ENCODE data around the gene KRTAP5-5.
"Not testable (repeated sequence)": the region's sequence is repeated elsewhere in the genome, so short reads cannot be mapped to it uniquely, and the experiment has no call there.

Gene KRTAP5-5

GRCh38 chr11:1668911-1669473 is 39.4 kb downstream of the KRTAP5-5 start:
- Histone ChIP-seq H3K27me3 (ENCODE audit: control insufficient read depth, insufficient read depth, low read length, poor library complexity, severe bottlenecking) (no peaks in the 10 kb centered on the region), H3K27ac (ENCODE audit: insufficient read depth, low read depth, low read length, poor library complexity, severe bottlenecking) (no peak overlapping the region), H3K36me3 (ENCODE audit: control insufficient read depth, insufficient read depth, low read length) (no peaks in the 10 kb centered on the region), H3K9me3 (ENCODE audit: control insufficient read depth, low read length) (no peaks in the 10 kb centered on the region), H3K4me1 (ENCODE audit: control insufficient read depth, insufficient read depth, low read length) (peaks cover 11% of the 10 kb centered on the region), H3K4me3 (ENCODE audit: insufficient read depth, low read depth, low read length) (no peak overlapping the region)
- 90 to 91% methylated on average over 13 of the region's 13 CpGs for WGBS, 2 experiments

GRCh38 chr11:1669546-1670218 is 40.1 kb downstream of the KRTAP5-5 start:
- no peak overlapping the region for H3K4me3 ChIP-seq (ENCODE audit: insufficient read depth, low read depth, low read length)
- WGBS, 2 experiments, result 87 to 89% methylated on average over 21 of the region's 21 CpGs
- peaks cover 13% of the 10 kb centered on the region for H3K4me1 ChIP-seq (ENCODE audit: control insufficient read depth, insufficient read depth, low read length)
- H3K36me3 ChIP-seq (ENCODE audit: control insufficient read depth, insufficient read depth, low read length), result no peaks in the 10 kb centered on the region
- no peak overlapping the region for H3K27ac ChIP-seq (ENCODE audit: insufficient read depth, low read depth, low read length, poor library complexity, severe bottlenecking)
- H3K9me3 ChIP-seq (ENCODE audit: control insufficient read depth, low read length), result no peaks in the 10 kb centered on the region
- H3K27me3 ChIP-seq (ENCODE audit: control insufficient read depth, insufficient read depth, low read length, poor library complexity, severe bottlenecking), result no peaks in the 10 kb centered on the region

GRCh38 chr11:1670457-1670856 is 40.9 kb downstream of the KRTAP5-5 start:
- peaks cover 13% of the 10 kb centered on the region for H3K4me1 ChIP-seq (ENCODE audit: control insufficient read depth, insufficient read depth, low read length)
- not testable (repeated sequence) for H3K36me3 ChIP-seq (ENCODE audit: control insufficient read depth, insufficient read depth, low read length); H3K4me3 ChIP-seq (ENCODE audit: insufficient read depth, low read depth, low read length); H3K9me3 ChIP-seq (ENCODE audit: control insufficient read depth, low read length); H3K27ac ChIP-seq (ENCODE audit: insufficient read depth, low read depth, low read length, poor library complexity, severe bottlenecking); H3K27me3 ChIP-seq (ENCODE audit: control insufficient read depth, insufficient read depth, low read length, poor library complexity, severe bottlenecking)
- 93 to 96% methylated on average over 1 of the region's 1 CpG for WGBS, 2 experiments

DNA sequence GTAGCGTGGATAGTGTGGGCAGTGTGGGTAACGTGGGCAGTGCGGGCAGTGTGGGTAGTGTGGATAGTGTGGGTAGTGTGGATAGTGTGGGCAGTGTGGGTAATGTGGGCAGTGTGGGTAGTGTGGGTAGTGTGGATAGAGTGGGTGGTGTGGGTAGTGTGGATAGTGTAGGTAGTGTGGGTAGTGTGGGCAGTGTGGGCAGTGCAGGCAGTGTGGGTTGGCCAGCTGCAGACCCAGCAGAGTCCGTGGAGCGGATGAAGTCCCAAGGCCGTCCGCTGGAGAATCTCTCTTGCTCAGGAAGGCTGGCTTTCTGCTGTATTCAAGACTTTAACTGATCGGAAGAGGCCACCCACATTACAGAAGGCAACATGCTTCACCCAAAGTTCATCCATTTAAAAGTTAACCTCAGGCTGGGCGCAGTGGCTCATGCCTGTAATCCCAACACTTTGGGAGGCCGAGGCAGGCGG is 41.4 kb downstream of the KRTAP5-5 start:
- H3K36me3 ChIP-seq (ENCODE audit: control insufficient read depth, insufficient read depth, low read length), result no peaks in the 10 kb centered on the region
- peaks cover 13% of the 10 kb centered on the region for H3K4me1 ChIP-seq (ENCODE audit: control insufficient read depth, insufficient read depth, low read length)
- 90 to 94% methylated on average over 11 of the region's 11 CpGs for WGBS, 2 experiments
- no peak overlapping the region for H3K27ac ChIP-seq (ENCODE audit: insufficient read depth, low read depth, low read length, poor library complexity, severe bottlenecking)
- no peak overlapping the region for H3K4me3 ChIP-seq (ENCODE audit: insufficient read depth, low read depth, low read length)
- no peaks in the 10 kb centered on the region for H3K9me3 ChIP-seq (ENCODE audit: control insufficient read depth, low read length)
- no peaks in the 10 kb centered on the region for H3K27me3 ChIP-seq (ENCODE audit: control insufficient read depth, insufficient read depth, low read length, poor library complexity, severe bottlenecking)

DNA sequence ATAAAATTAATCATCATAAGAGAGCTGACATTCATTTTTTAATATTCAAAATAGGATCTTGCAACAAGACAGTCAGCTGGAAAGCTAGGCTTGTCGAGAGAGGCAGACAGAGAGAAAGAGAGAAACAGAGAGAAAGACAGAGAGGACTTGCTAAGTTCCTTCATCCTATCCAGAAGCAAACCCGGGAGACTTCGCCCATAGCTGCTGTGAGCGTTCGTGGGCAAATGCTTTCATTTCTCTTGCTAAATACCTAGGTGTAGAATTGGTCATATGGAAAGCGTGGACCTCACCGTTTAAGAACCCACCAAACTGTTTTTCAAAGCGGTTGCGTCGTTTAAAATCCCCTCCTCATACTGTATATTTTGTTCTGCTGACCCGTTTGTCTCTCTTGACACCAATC is 42.1 kb downstream of the KRTAP5-5 start:
- no peak overlapping the region for H3K4me3 ChIP-seq (ENCODE audit: insufficient read depth, low read depth, low read length)
- no peaks in the 10 kb centered on the region for H3K27me3 ChIP-seq (ENCODE audit: control insufficient read depth, insufficient read depth, low read length, poor library complexity, severe bottlenecking)
- 85 to 90% methylated on average over 11 of the region's 11 CpGs for WGBS, 2 experiments

DNA sequence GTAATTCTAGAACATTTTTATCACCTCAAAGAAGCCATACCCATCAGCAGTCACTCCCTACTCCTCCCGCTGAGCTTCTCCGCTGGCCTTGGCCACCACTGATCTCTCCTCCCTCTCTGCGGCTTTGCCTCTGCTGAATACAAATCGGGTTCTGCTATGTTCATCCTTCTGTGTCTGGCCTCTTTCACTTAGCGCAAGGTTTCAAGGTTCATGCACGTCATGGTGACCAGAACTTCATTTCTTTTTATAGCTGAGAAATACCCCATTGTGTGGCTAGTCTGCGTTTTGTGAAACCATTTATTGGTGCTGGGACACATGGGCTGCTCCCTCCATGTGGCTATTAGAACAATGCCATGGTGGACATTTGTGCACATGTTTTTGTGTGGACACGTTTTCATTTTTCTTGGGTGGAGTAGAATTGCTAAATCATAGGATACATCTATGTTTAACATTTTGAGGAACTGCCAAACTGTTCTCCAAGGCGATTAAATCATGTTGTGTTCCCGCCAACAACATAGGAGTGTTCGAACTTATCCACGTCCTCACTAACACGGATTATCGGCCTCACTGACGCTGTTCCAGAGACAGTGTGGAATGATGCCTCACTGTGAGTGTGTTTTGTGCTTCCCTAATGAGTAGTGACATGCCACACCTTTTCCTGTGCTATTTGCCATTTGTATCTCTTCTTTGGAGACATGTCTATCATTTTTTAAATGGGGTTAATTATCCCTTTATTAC is 43.2 kb downstream of the KRTAP5-5 start:
- Histone ChIP-seq H3K27me3 (ENCODE audit: control insufficient read depth, insufficient read depth, low read length, poor library complexity, severe bottlenecking) (no peaks in the 10 kb centered on the region), H3K4me1 (ENCODE audit: control insufficient read depth, insufficient read depth, low read length) (peaks cover 7% of the 10 kb centered on the region), H3K9me3 (ENCODE audit: control insufficient read depth, low read length) (no peaks in the 10 kb centered on the region), H3K36me3 (ENCODE audit: control insufficient read depth, insufficient read depth, low read length) (no peaks in the 10 kb centered on the region), H3K27ac (ENCODE audit: insufficient read depth, low read depth, low read length, poor library complexity, severe bottlenecking) (no peak overlapping the region), H3K4me3 (ENCODE audit: insufficient read depth, low read depth, low read length) (no peak overlapping the region)
- 90 to 93% methylated on average over 15 of the region's 15 CpGs for WGBS, 2 experiments

More for the DNA sequence above, 42.1 kb downstream of the KRTAP5-5 start:
- no peaks in the 10 kb centered on the region for H3K9me3 ChIP-seq (ENCODE audit: control insufficient read depth, low read length)
- no peaks in the 10 kb centered on the region for H3K36me3 ChIP-seq (ENCODE audit: control insufficient read depth, insufficient read depth, low read length)
- no peak overlapping the region for H3K27ac ChIP-seq (ENCODE audit: insufficient read depth, low read depth, low read length, poor library complexity, severe bottlenecking)
- H3K4me1 ChIP-seq (ENCODE audit: control insufficient read depth, insufficient read depth, low read length), result peaks cover 13% of the 10 kb centered on the region

DNA sequence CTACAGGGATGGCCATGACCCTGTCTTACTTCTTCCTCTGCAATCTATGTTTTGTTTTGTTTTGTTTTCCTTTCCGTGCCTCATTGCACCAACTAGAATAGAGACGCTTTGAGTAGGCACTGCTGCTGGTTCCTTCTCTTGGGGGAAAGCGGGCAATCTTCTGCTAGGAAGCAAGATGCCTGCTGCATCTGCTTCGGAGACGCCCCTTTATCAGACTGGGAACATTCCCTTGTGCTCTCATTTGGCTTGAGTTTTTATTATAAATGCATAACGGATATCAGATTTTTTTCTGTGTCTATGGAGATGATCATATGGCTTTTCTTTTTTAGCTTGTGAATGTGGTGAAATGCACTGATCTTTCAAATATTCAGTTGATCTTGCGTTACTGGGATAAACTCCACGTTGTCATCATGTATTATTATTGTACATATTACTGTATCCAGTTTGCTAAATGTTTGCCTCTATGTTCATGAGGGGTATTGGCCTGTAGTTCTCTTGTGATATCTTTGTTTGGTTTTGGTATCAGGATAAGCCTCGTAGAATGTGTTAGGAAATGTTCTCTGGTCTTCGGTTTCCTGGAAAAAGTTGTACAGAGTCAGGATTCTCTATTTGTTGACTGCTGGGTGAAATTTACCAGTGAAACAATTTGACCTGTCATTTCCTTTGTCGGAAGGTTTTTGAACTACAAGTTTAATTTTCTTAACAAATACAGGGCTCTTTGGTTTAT is 44.0 kb downstream of the KRTAP5-5 start:
- no peaks in the 10 kb centered on the region for H3K27me3 ChIP-seq (ENCODE audit: control insufficient read depth, insufficient read depth, low read length, poor library complexity, severe bottlenecking)
- WGBS, 2 experiments, result 91 to 94% methylated on average over 11 of the region's 11 CpGs
- no peaks in the 10 kb centered on the region for H3K36me3 ChIP-seq (ENCODE audit: control insufficient read depth, insufficient read depth, low read length)
- peaks cover 2% of the 10 kb centered on the region for H3K4me1 ChIP-seq (ENCODE audit: control insufficient read depth, insufficient read depth, low read length)
- H3K9me3 ChIP-seq (ENCODE audit: control insufficient read depth, low read length), result no peaks in the 10 kb centered on the region
- H3K4me3 ChIP-seq (ENCODE audit: insufficient read depth, low read depth, low read length), result no peak overlapping the region
- H3K27ac ChIP-seq (ENCODE audit: insufficient read depth, low read depth, low read length, poor library complexity, severe bottlenecking), result no peak overlapping the region

DNA sequence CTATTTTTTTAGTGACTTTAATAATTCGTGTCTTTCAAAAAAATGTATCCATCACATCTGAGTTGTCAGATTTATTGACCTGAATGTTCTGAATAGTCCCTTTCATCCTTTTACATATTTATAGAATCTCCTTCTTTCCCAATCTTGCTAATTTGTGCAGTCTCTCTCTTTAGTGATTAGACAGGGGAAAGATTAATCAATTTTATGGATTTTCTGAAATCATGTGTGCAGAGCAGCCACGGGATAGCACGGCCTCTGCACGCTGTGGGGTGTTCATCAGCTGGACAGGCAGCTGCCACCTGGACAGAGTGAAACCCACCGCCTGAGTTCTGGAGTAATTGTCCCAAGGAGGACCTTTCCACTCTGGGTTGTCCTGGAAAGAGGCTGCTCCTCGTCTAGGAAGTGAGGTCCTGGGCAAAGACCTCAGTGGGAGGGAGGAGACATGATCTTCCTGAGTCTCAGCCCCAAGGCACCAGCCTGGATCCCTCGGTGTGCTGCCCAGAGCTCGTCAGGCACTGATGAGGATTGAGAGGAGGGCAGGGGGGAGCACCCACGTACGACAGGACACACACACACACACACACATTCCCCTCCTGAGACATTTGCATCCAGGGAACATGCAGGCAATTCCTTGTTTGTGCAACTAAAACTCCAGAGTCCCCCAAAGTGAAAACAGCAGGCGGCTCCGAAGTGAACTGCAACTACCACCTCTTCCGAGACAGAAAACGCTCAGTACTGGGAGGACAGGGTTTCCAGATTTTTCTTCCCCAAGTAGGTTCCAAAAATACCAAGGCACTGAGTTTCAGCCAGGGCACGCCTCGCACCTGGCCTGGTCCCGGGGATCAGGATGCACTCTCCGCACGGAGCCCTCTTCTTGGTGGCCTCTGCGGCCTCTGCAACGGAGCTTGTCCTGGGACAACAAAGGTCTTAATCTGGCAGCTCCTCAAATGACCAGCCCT is 44.9 kb downstream of the KRTAP5-5 start:
- WGBS, 2 experiments, result 77% methylated on average over 20 to 21 of the region's 21 CpGs
- Histone ChIP-seq H3K27me3 (ENCODE audit: control insufficient read depth, insufficient read depth, low read length, poor library complexity, severe bottlenecking) (no peaks in the 10 kb centered on the region), H3K27ac (ENCODE audit: insufficient read depth, low read depth, low read length, poor library complexity, severe bottlenecking) (no peak overlapping the region)

DNA sequence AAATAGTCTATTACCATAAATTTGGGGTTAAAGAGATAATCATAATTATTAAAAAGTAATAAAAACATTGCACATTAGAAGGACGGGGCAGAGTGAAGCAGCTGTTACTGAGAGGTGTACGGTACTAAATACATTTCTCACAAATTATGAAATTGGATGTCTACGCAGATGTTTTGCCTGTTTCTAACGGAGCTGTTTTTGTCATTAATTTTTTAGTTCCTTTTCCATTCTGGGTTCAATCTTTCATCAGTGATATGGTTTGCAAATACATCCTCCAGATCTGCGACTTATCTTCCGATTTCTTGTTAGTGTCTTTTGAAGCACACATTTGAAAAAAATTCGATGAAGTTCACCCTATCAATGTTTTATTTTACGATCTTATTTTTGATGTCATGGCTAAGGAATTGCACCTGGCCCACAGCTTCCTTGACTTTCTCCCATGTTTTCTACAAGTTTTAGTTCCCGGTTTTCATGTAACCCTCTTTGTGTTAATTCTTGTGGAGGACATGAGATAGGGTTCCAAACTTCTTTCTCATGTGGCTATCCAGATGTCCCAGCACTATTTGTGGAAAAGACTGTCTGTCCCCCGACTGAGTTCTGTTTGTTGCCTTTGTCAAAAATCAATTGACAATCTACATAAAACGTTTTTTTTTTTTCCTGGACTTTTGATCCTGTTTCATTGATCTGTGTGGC is 46.1 kb downstream of the KRTAP5-5 start:
- Histone ChIP-seq H3K36me3 (ENCODE audit: control insufficient read depth, insufficient read depth, low read length) (no peaks in the 10 kb centered on the region), H3K27me3 (ENCODE audit: control insufficient read depth, insufficient read depth, low read length, poor library complexity, severe bottlenecking) (no peaks in the 10 kb centered on the region), H3K27ac (ENCODE audit: insufficient read depth, low read depth, low read length, poor library complexity, severe bottlenecking) (no peak overlapping the region), H3K4me1 (ENCODE audit: control insufficient read depth, insufficient read depth, low read length) (peaks cover 2% of the 10 kb centered on the region), H3K4me3 (ENCODE audit: insufficient read depth, low read depth, low read length) (no peak overlapping the region), H3K9me3 (ENCODE audit: control insufficient read depth, low read length) (no peaks in the 10 kb centered on the region)
- 85 to 93% methylated on average over 11 of the region's 11 CpGs for WGBS, 2 experiments

More for the DNA sequence above, 44.9 kb downstream of the KRTAP5-5 start:
- no peak overlapping the region for H3K4me3 ChIP-seq (ENCODE audit: insufficient read depth, low read depth, low read length)
- no peaks in the 10 kb centered on the region for H3K36me3 ChIP-seq (ENCODE audit: control insufficient read depth, insufficient read depth, low read length)
- no peaks in the 10 kb centered on the region for H3K9me3 ChIP-seq (ENCODE audit: control insufficient read depth, low read length)
- H3K4me1 ChIP-seq (ENCODE audit: control insufficient read depth, insufficient read depth, low read length), result peaks cover 2% of the 10 kb centered on the region
